Measurements from ENCODE around the gene MMP26. TPM values are rescaled to one million over a fixed set of nuclear protein-coding genes. Genes with fewer than 3 reads are reported as not detected.
A peak's percentile ranks its signal among the peaks of the same experiment; 100 is the strongest.

MMP26 gene
- total RNA-seq (not detected), polyA plus RNA-seq (ENCODE audit: insufficient read depth in 1 of 8, insufficient read length in 8 of 8, low replicate concordance in 1 of 8) (not detected)
- long read RNA-seq, donor 1, result 0 reads
- long read RNA-seq, donor 2, result 0 reads
- long read RNA-seq, donor 3, result 0 reads
- long read RNA-seq, donor 4, result 0 reads
- long read RNA-seq, donor 5, result 0 reads
- long read RNA-seq, donor 6, result 0 reads
- long read RNA-seq, donor 7, result 0 reads
- long read RNA-seq, donor 8, result 0 reads
- long read RNA-seq, donor 9, result 0 reads
- long read RNA-seq, donor 10, result 0 reads
- long read RNA-seq, donor 11, result 0 reads

- H3K27me3 ChIP-seq (ENCODE audit: control insufficient read depth, insufficient read depth, low read length), result no peaks in the 10 kb centered on the region
- peak; percentile 53 for DNase-seq
- peaks cover 5% of the 10 kb centered on the region for H3K4me1 ChIP-seq (ENCODE audit: control insufficient read depth, insufficient read depth, low read length)
- no peaks in the 10 kb centered on the region for H3K9me3 ChIP-seq (replicated peaks; ENCODE audit: control insufficient read depth, low read depth, low read length)
- H3K27ac ChIP-seq (ENCODE audit: low read length), result peak within 1 kb of the TSS; percentile 16
- H3K36me3 ChIP-seq (ENCODE audit: control insufficient read depth, insufficient read depth, low read length), result no peaks in the 10 kb centered on the region
- no CpG with 5 or more reads among the region's 5 CpGs for WGBS (ENCODE audit: insufficient coverage)
- no peak within 1 kb of the TSS for H3K4me3 ChIP-seq (ENCODE audit: low read length)
These were observed at the start of gene MMP26 for GRCh38 chr11:4704054-4704789. MMP26 (plus strand) TSS chr11:4704784.

- Histone ChIP-seq H3K9me3 (replicated peaks; ENCODE audit: control insufficient read depth, low read depth, low read length) (no peaks in the 10 kb centered on the region), H3K4me1 (ENCODE audit: control insufficient read depth, insufficient read depth, low read length) (no peaks in the 10 kb centered on the region), H3K36me3 (ENCODE audit: control insufficient read depth, insufficient read depth, low read length) (no peaks in the 10 kb centered on the region), H3K27me3 (ENCODE audit: control insufficient read depth, insufficient read depth, low read length) (no peaks in the 10 kb centered on the region), H3K4me3 (ENCODE audit: low read length) (no peak overlapping the region), H3K27ac (ENCODE audit: low read length) (no peak overlapping the region)
- no peak for DNase-seq
- 65% methylated on average over 2 of the region's 5 CpGs for WGBS (ENCODE audit: insufficient coverage)
These were observed 45.7 kb upstream of the MMP26 start for GRCh38 chr11:4658629-4659445.

- no peak for DNase-seq
- H3K27ac ChIP-seq (ENCODE audit: low read length), result no peak overlapping the region
- no peaks in the 10 kb centered on the region for H3K9me3 ChIP-seq (replicated peaks; ENCODE audit: control insufficient read depth, low read depth, low read length)
- WGBS (ENCODE audit: insufficient coverage), result no CpG with 5 or more reads among the region's 6 CpGs
- no peaks in the 10 kb centered on the region for H3K4me1 ChIP-seq (ENCODE audit: control insufficient read depth, insufficient read depth, low read length)
- no peaks in the 10 kb centered on the region for H3K27me3 ChIP-seq (ENCODE audit: control insufficient read depth, insufficient read depth, low read length)
- H3K4me3 ChIP-seq (ENCODE audit: low read length), result no peak overlapping the region
- no peaks in the 10 kb centered on the region for H3K36me3 ChIP-seq (ENCODE audit: control insufficient read depth, insufficient read depth, low read length)
These were observed 41.7 kb upstream of the MMP26 start for GRCh38 chr11:4662876-4663275.

GRCh38 chr11:4664183-4664582 lies 40.4 kb upstream of the MMP26 start:
- Histone ChIP-seq H3K27ac (ENCODE audit: low read length) (no peak overlapping the region), H3K27me3 (ENCODE audit: control insufficient read depth, insufficient read depth, low read length) (no peaks in the 10 kb centered on the region), H3K9me3 (replicated peaks; ENCODE audit: control insufficient read depth, low read depth, low read length) (no peaks in the 10 kb centered on the region), H3K4me1 (ENCODE audit: control insufficient read depth, insufficient read depth, low read length) (no peaks in the 10 kb centered on the region), H3K36me3 (ENCODE audit: control insufficient read depth, insufficient read depth, low read length) (no peaks in the 10 kb centered on the region), H3K4me3 (ENCODE audit: low read length) (no peak overlapping the region)
- WGBS (ENCODE audit: insufficient coverage), result no CpG with 5 or more reads among the region's 3 CpGs
- DNase-seq, result no peak

- no peaks in the 10 kb centered on the region for H3K36me3 ChIP-seq (ENCODE audit: control insufficient read depth, insufficient read depth, low read length)
- no peaks in the 10 kb centered on the region for H3K9me3 ChIP-seq (replicated peaks; ENCODE audit: control insufficient read depth, low read depth, low read length)
- no peaks in the 10 kb centered on the region for H3K27me3 ChIP-seq (ENCODE audit: control insufficient read depth, insufficient read depth, low read length)
- H3K4me1 ChIP-seq (ENCODE audit: control insufficient read depth, insufficient read depth, low read length), result no peaks in the 10 kb centered on the region
- WGBS (ENCODE audit: insufficient coverage), result no CpG with 5 or more reads among the region's 3 CpGs
- H3K4me3 ChIP-seq (ENCODE audit: low read length), result no peak overlapping the region
- no peak for DNase-seq
- H3K27ac ChIP-seq (ENCODE audit: low read length), result no peak overlapping the region
These were observed 39.8 kb upstream of the MMP26 start for GRCh38 chr11:4664786-4665185.

- no peaks in the 10 kb centered on the region for H3K4me1 ChIP-seq (ENCODE audit: control insufficient read depth, insufficient read depth, low read length)
- no peak overlapping the region for H3K27ac ChIP-seq (ENCODE audit: low read length)
- DNase-seq, result no peak
- no peaks in the 10 kb centered on the region for H3K9me3 ChIP-seq (replicated peaks; ENCODE audit: control insufficient read depth, low read depth, low read length)
- no CpG with 5 or more reads among the region's 2 CpGs for WGBS (ENCODE audit: insufficient coverage)
- H3K4me3 ChIP-seq (ENCODE audit: low read length), result no peak overlapping the region
- no peaks in the 10 kb centered on the region for H3K27me3 ChIP-seq (ENCODE audit: control insufficient read depth, insufficient read depth, low read length)
- H3K36me3 ChIP-seq (ENCODE audit: control insufficient read depth, insufficient read depth, low read length), result no peaks in the 10 kb centered on the region
These were observed 39.2 kb upstream of the MMP26 start for GRCh38 chr11:4665424-4665823.

- Histone ChIP-seq H3K36me3 (ENCODE audit: control insufficient read depth, insufficient read depth, low read length) (no peaks in the 10 kb centered on the region), H3K9me3 (replicated peaks; ENCODE audit: control insufficient read depth, low read depth, low read length) (no peaks in the 10 kb centered on the region), H3K4me1 (ENCODE audit: control insufficient read depth, insufficient read depth, low read length) (peaks cover 3% of the 10 kb centered on the region), H3K27ac (ENCODE audit: low read length) (no peak overlapping the region), H3K27me3 (ENCODE audit: control insufficient read depth, insufficient read depth, low read length) (no peaks in the 10 kb centered on the region), H3K4me3 (ENCODE audit: low read length) (no peak overlapping the region)
- WGBS (ENCODE audit: insufficient coverage), result 40% methylated on average over 1 of the region's 2 CpGs
- DNase-seq, result no peak
These were observed 32.8 kb upstream of the MMP26 start for GRCh38 chr11:4671741-4672140.

GRCh38 chr11:4672470-4672869 lies 32.1 kb upstream of the MMP26 start:
- no peak overlapping the region for H3K4me3 ChIP-seq (ENCODE audit: low read length)
- H3K9me3 ChIP-seq (replicated peaks; ENCODE audit: control insufficient read depth, low read depth, low read length), result no peaks in the 10 kb centered on the region
- peaks cover 3% of the 10 kb centered on the region for H3K4me1 ChIP-seq (ENCODE audit: control insufficient read depth, insufficient read depth, low read length)
- WGBS (ENCODE audit: insufficient coverage), result no CpG with 5 or more reads among the region's 3 CpGs
- no peak for DNase-seq
- no peak overlapping the region for H3K27ac ChIP-seq (ENCODE audit: low read length)
- no peaks in the 10 kb centered on the region for H3K27me3 ChIP-seq (ENCODE audit: control insufficient read depth, insufficient read depth, low read length)
- H3K36me3 ChIP-seq (ENCODE audit: control insufficient read depth, insufficient read depth, low read length), result no peaks in the 10 kb centered on the region

GRCh38 chr11:4673781-4674180 lies 30.8 kb upstream of the MMP26 start:
- Histone ChIP-seq H3K27me3 (ENCODE audit: control insufficient read depth, insufficient read depth, low read length) (no peaks in the 10 kb centered on the region), H3K27ac (ENCODE audit: low read length) (no peak overlapping the region), H3K36me3 (ENCODE audit: control insufficient read depth, insufficient read depth, low read length) (no peaks in the 10 kb centered on the region), H3K9me3 (replicated peaks; ENCODE audit: control insufficient read depth, low read depth, low read length) (no peaks in the 10 kb centered on the region), H3K4me1 (ENCODE audit: control insufficient read depth, insufficient read depth, low read length) (peaks cover 3% of the 10 kb centered on the region), H3K4me3 (ENCODE audit: low read length) (no peak overlapping the region)
- no peak for DNase-seq
- WGBS (ENCODE audit: insufficient coverage), result 60% methylated on average over 1 of the region's 2 CpGs

- WGBS (ENCODE audit: insufficient coverage), result no CpG with 5 or more reads among the region's 2 CpGs
- H3K27me3 ChIP-seq (ENCODE audit: control insufficient read depth, insufficient read depth, low read length), result no peaks in the 10 kb centered on the region
These were observed 26.6 kb upstream of the MMP26 start for GRCh38 chr11:4677948-4678347.

More at GRCh38 chr11:4677948-4678347, 26.6 kb upstream of the MMP26 start:
- Histone ChIP-seq H3K4me3 (ENCODE audit: low read length) (no peak overlapping the region), H3K4me1 (ENCODE audit: control insufficient read depth, insufficient read depth, low read length) (no peaks in the 10 kb centered on the region), H3K36me3 (ENCODE audit: control insufficient read depth, insufficient read depth, low read length) (no peaks in the 10 kb centered on the region), H3K27ac (ENCODE audit: low read length) (no peak overlapping the region), H3K9me3 (replicated peaks; ENCODE audit: control insufficient read depth, low read depth, low read length) (no peaks in the 10 kb centered on the region)
- no peak for DNase-seq
